ENCODE results near the gene NEURL1B. TPM values are rescaled to one million over a fixed set of nuclear protein-coding genes. Genes with fewer than 3 reads are reported as not detected.

The NEURL1B gene
- total and polyA plus RNA-seq, 2 experiments from 2014 or later = 0.65 to 5.8 TPM

DNA sequence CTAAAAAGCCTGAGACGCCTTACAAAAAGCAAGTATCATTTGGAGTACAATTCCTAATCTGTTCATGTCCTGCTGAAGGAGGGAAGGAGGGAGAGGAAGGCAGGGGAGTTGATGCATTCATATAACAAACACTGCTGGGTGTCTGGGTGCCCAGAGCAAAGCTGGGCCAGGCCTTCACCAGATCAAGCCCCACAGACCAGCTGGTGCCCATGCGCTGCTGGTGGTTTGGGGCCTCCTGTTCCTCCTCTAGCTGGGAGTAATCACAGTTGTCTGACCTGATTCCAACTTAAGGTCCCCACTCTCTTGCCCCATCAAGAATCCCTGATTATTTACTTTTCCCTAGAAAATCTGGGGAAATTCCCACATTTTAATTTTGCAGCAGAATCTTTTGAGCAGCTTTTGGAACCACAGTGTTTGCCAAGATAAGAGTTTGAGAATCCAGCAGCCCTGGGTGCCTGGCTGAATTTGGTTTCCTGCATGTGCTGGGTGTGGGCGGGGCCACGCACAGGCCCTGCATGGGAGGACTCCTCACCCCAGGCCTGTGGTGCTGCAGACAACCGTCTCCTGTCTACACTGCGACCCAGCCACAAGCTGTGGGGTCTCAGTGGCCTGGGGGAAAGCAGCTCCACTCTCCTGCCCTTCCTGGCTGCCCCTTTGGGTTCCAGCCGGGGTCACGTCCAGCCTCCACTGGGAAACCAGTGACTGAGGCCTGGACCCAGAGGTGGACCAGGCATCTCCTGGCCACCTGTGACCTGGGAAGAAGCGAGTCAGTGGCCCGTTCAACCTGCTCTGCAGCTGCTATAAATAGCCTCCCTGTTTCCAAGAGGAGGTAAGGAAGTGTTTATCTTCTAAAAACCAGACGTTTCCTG, 47.5 kb downstream of the NEURL1B start:
- no peak overlapping the region for H3K4me2 ChIP-seq
- no peaks in the 10 kb centered on the region for H3K9me2 ChIP-seq (replicated peaks; ENCODE audit: insufficient read depth)
- H2AFZ ChIP-seq = no peak overlapping the region
- H3K36me3 ChIP-seq (replicated peaks; ENCODE audit: insufficient read depth, low read depth) = no peaks in the 10 kb centered on the region
- DNase-seq (ENCODE audit: low spot score) = peak; percentile 54
- H3K4me1 ChIP-seq (ENCODE audit: insufficient read depth) = peaks cover 19% of the 10 kb centered on the region
- H4K20me1 ChIP-seq (ENCODE audit: insufficient read depth, poor library complexity, severe bottlenecking) = no peaks in the 10 kb centered on the region
- peaks cover 7% of the 10 kb centered on the region for H3K27me3 ChIP-seq
- 63% methylated on average over 11 of the region's 11 CpGs for WGBS (ENCODE audit: low lambda C conversion rate, missing lambda C conversion rate)
- no peak for TF ChIP-seq EZH2 (IDR thresholded peaks at IDR 0.05; ENCODE audit: borderline replicate concordance)
- TF ChIP-seq, protein P1, sequence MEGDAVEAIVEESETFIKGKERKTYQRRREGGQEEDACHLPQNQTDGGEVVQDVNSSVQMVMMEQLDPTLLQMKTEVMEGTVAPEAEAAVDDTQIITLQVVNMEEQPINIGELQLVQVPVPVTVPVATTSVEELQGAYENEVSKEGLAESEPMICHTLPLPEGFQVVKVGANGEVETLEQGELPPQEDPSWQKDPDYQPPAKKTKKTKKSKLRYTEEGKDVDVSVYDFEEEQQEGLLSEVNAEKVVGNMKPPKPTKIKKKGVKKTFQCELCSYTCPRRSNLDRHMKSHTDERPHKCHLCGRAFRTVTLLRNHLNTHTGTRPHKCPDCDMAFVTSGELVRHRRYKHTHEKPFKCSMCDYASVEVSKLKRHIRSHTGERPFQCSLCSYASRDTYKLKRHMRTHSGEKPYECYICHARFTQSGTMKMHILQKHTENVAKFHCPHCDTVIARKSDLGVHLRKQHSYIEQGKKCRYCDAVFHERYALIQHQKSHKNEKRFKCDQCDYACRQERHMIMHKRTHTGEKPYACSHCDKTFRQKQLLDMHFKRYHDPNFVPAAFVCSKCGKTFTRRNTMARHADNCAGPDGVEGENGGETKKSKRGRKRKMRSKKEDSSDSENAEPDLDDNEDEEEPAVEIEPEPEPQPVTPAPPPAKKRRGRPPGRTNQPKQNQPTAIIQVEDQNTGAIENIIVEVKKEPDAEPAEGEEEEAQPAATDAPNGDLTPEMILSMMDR (IDR thresholded peaks at IDR 0.05; ENCODE audit: poor library complexity) = no peak
- H3K4me3 ChIP-seq = no peak overlapping the region
- no peaks in the 10 kb centered on the region for H3K79me2 ChIP-seq
- peak overlapping the region; percentile 55 for H3K27ac ChIP-seq
- no peaks in the 10 kb centered on the region for H3K9me3 ChIP-seq (ENCODE audit: low read depth)

DNA sequence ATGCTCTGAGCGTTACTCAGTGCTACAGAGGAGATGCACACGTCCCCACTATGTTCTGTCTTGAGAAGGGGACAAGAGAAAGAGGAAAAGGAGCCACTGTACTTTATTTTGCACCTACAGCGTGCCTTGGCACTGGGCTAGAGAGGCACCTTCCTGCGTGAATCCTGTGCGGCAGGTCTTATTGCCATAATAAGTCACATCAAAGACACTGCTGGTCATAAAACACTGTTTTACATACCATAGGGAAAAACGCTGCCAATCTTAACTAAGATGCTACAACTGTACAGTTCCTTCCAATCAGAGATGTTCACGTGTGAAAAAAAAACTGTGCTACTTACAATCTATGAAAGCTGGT, 48.1 kb downstream of the NEURL1B start:
- DNase-seq (ENCODE audit: low spot score) = no peak
- WGBS (ENCODE audit: low lambda C conversion rate, missing lambda C conversion rate) = 74% methylated on average over 7 of the region's 7 CpGs
- no peak overlapping the region for H3K4me3 ChIP-seq

DNA sequence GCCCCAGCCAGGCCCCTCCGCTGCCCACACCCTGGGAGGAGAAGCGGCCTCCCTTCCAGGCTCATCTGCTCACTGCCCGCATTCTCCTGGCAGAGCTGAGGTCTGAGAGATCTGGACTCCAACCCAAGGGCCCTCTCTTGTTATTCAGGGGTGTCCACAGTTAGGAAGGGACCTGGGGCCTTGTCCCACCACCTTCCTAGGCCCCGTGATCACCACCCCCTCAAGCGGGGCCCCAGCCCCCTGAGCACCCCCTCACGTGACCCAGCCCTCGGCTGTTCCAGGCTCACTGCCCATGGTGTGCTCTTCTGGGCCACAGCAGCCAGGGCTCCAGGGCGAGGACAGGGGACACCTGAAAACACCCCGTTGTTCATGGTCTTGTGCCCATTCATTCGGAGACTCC, 48.7 kb downstream of the NEURL1B start:
- no peaks in the 10 kb centered on the region for H3K9me2 ChIP-seq (replicated peaks; ENCODE audit: insufficient read depth)
- no peaks in the 10 kb centered on the region for H3K27me3 ChIP-seq
- H3K36me3 ChIP-seq (replicated peaks; ENCODE audit: insufficient read depth, low read depth) = no peaks in the 10 kb centered on the region
- no peaks in the 10 kb centered on the region for H3K79me2 ChIP-seq
- H2AFZ ChIP-seq = no peak overlapping the region
- TF ChIP-seq EZH2phosphoT487 (IDR thresholded peaks at IDR 0.05; ENCODE audit: low read depth, severe bottlenecking, unreplicated experiment) (no peak), EZH2 (IDR thresholded peaks at IDR 0.05; ENCODE audit: borderline replicate concordance) (no peak)
- no peaks in the 10 kb centered on the region for H4K20me1 ChIP-seq (ENCODE audit: insufficient read depth, poor library complexity, severe bottlenecking)
- H3K9me3 ChIP-seq (ENCODE audit: low read depth) = no peaks in the 10 kb centered on the region
- peak overlapping the region; percentile 55 for H3K27ac ChIP-seq
- no peak overlapping the region for H3K4me2 ChIP-seq
- 84% methylated on average over 6 of the region's 10 CpGs for WGBS (ENCODE audit: low lambda C conversion rate, missing lambda C conversion rate)
- no peak for DNase-seq (ENCODE audit: low spot score)
- H3K4me1 ChIP-seq (ENCODE audit: insufficient read depth) = peaks cover 19% of the 10 kb centered on the region
- H3K4me3 ChIP-seq = no peak overlapping the region

More for the DNA sequence above, 48.1 kb downstream of the NEURL1B start:
- Histone ChIP-seq H3K27ac (peak overlapping the region; percentile 55), H3K9me3 (ENCODE audit: low read depth) (no peaks in the 10 kb centered on the region), H3K9me2 (replicated peaks; ENCODE audit: insufficient read depth) (no peaks in the 10 kb centered on the region), H3K4me2 (peak overlapping the region; percentile 2), H3K27me3 (peaks cover 6% of the 10 kb centered on the region), H3K36me3 (replicated peaks; ENCODE audit: insufficient read depth, low read depth) (no peaks in the 10 kb centered on the region), H2AFZ (no peak overlapping the region), H3K4me1 (ENCODE audit: insufficient read depth) (peaks cover 19% of the 10 kb centered on the region), H4K20me1 (ENCODE audit: insufficient read depth, poor library complexity, severe bottlenecking) (no peaks in the 10 kb centered on the region), H3K79me2 (no peaks in the 10 kb centered on the region)
- no peak for TF ChIP-seq EZH2phosphoT487 (IDR thresholded peaks at IDR 0.05; ENCODE audit: low read depth, severe bottlenecking, unreplicated experiment)
- TF ChIP-seq EZH2 (IDR thresholded peaks at IDR 0.05; ENCODE audit: borderline replicate concordance) = no peak
- TF ChIP-seq, protein P1 (IDR thresholded peaks at IDR 0.05; ENCODE audit: poor library complexity) = no peak

DNA sequence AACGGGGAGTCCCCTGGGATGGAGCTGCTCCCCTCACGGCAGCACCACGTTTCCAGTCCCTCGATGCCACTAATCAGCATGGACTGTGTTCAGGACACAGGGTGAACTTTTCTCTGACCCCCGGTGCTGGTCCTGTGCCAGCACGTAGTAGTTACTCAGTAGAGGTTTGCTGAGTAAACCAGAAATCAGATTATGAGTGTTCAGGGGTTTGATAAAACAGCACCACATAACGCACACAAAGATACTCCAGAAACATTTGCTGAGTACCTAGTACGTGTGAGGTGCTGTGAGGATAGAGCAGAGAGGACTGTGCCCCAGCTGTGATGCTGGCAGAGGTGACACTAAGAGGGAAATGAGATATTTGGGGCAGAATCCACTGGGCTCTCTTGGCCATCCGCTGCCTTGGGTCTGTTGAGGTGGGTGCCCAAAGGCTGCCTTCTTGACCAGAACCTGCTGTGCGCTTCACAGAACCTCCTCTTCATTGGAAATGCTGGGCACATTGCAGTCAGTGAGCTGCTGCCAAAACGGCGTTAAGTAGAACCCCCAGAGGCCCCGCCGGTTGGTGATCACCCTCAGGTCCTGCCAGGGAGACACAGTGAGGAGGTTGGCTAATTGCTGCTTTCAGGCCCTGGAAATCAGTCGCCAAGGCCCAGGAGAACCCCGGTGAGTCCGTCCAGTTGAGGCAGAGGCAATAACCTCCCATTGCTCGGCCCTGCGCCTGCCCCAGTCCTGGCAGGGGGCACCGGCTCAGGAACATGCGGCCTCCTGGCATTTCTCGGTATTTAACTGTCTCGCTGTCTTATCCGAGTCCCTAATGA, 49.4 kb downstream of the NEURL1B start:
- 92% methylated on average over 24 of the region's 24 CpGs for WGBS (ENCODE audit: low lambda C conversion rate, missing lambda C conversion rate)
- no peak overlapping the region for H3K4me2 ChIP-seq
- H3K27me3 ChIP-seq = no peaks in the 10 kb centered on the region
- no peaks in the 10 kb centered on the region for H3K9me3 ChIP-seq (ENCODE audit: low read depth)
- H3K36me3 ChIP-seq (replicated peaks; ENCODE audit: insufficient read depth, low read depth) = no peaks in the 10 kb centered on the region
- H3K27ac ChIP-seq = no peak overlapping the region
- peaks cover 19% of the 10 kb centered on the region for H3K4me1 ChIP-seq (ENCODE audit: insufficient read depth)
- no peaks in the 10 kb centered on the region for H3K79me2 ChIP-seq
- H3K9me2 ChIP-seq (replicated peaks; ENCODE audit: insufficient read depth) = no peaks in the 10 kb centered on the region
- H4K20me1 ChIP-seq (ENCODE audit: insufficient read depth, poor library complexity, severe bottlenecking) = no peaks in the 10 kb centered on the region
- H2AFZ ChIP-seq = no peak overlapping the region
- no peak overlapping the region for H3K4me3 ChIP-seq
- no peak for DNase-seq (ENCODE audit: low spot score)
- TF ChIP-seq EZH2phosphoT487 (IDR thresholded peaks at IDR 0.05; ENCODE audit: low read depth, severe bottlenecking, unreplicated experiment) = no peak
- no peak for TF ChIP-seq EZH2 (IDR thresholded peaks at IDR 0.05; ENCODE audit: borderline replicate concordance)
- TF ChIP-seq, protein P1 (IDR thresholded peaks at IDR 0.05; ENCODE audit: poor library complexity) = no peak

All from hepatocyte (in vitro differentiated cells).